ENCODE results near the gene PEAR1.
A peak's percentile ranks its signal among the peaks of the same experiment; 100 is the strongest.

Gene PEAR1

GRCh38 chr1:156859523-156860112 is 33.9 kb upstream of the PEAR1 start:
- no peak for DNase-seq (ENCODE audit: low read depth in 1 of 2, low spot score in 1 of 2)

DNA sequence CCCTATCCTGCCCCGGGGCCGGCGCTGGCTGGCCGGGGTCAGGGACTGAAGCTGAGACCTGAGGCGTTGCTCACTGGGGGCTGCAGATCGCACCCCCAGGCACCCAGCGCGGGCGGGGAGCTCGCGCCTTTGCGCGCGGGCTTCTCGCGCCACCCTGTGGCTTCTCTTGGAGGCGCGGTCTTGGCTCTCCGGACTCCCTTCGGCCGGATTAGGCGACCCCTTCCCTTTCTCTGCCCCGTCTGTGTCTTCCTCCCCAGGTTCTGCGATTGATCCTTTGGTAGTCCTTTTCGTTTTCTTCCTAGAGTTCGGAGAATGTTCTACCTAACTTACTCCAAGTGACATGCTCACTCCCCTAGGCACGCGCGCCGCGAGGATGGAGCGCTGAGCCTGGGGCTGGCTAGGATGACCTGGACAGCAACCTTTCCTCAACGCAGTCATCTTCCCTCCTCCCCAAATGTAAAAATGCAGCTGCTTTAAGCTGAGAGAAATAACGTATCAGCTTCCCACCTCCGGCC is 33.3 kb upstream of the PEAR1 start:
- peak; percentile 32 to 33 for DNase-seq (ENCODE audit: low read depth in 1 of 2, low spot score in 1 of 2)

- DNase-seq (ENCODE audit: low read depth in 1 of 2, low spot score in 1 of 2) = peak in 1 of 2 donors; percentile 32
Observed at GRCh38 chr1:156860628-156861423, 32.7 kb upstream of the PEAR1 start, which contains the start of gene NTRK1. Gene NTRK1 (plus strand): TSS chr1:156860865. CDS start chr1:156860935, 70 bp downstream.

DNA sequence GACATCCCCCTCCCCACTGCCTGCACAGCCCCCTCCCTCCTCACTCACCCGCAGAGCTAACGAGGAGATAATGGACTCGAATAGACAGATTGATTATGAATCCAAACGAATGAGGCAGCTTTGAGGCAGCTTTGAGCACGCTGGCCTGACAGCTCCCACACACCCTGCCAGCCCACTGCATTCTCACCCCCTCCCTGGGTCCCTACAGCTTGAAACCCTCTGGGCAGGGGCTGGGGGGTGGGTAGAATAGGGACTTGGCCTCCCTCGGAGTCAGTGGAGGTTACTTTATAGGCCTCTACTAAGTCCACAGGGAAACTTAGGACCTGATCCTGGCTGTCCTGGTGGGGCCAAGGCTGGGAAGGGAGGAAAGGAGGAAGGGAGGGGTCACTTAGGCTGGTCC is 30.9 kb upstream of the PEAR1 start:
- DNase-seq (ENCODE audit: low read depth in 1 of 2, low spot score in 1 of 2) = no peak

DNA sequence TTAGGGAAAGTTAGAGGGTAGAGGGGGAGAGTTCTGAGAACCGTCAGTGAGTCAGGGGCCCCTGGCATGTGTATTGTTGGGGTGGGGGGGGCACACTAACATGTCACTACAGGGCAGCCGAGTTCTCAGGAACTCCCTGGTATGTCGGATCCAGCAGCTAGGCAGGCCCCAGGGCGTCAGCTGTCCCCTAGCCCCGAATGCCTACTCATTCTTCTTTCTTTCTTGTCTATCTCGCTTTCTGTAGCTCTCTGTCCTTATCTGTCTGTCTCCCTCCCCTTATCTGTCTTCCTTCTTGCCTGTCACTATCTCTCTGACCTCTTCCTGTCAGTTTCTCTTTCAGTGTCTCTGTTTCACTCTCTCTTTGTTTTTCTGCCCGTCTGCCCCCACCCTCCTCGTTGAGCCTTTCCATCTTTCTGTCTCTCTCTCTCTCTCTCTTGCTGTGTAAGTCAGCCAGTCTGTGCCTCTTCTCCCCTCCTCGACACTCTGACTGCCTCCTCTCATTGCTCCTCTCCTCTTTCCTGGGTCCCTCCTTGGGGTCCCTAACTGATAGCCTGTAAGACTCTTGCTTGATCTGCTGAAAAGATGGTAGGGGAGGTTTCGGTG is 30.4 kb upstream of the PEAR1 start:
- DNase-seq (ENCODE audit: low read depth in 1 of 2, low spot score in 1 of 2) = no peak

DNA sequence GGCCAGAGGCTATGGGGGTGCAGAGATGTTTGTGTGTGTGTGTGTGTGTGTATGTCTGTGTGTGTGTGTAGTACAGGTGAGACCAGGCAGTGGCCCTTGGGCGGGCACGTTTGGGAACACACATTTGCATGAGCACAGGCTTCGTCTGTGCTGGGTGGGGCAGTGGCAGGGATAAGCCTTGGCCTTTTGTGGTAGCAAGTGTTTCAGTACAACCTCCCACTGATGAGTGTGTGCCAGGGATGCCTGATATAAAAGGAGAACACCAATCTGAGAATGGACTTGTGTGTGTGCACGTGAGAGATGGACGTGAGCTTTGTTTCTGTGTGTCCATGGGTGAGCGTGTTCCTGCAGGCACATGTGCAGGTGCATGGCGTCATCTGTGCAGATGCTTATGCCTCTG is 29.9 kb upstream of the PEAR1 start:
- no peak for DNase-seq (ENCODE audit: low read depth in 1 of 2, low spot score in 1 of 2)

DNA sequence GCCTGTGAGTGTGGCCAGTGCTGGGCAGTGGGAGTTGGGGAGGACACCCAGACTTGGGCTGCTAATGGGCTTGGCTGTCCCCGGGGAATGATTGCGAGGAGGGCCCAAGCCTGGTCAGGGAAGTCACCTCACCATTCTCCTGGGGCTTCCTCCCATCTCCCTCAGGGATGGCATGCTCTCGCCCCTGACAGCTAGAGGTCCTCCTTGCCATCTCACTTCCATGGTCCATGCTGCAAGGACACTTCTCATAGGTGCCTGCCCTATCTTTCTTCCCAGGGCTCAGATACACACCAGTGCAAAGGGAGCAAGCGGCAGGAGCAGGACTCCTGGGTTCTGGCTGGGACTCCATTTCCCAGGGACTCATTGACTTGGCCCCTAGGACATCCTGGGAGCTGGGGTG is 28.7 kb upstream of the PEAR1 start:
- DNase-seq (ENCODE audit: low read depth in 1 of 2, low spot score in 1 of 2) = no peak

- DNase-seq (ENCODE audit: low read depth in 1 of 2, low spot score in 1 of 2) = no peak
Observed at GRCh38 chr1:156865258-156865657, 28.3 kb upstream of the PEAR1 start.

DNA sequence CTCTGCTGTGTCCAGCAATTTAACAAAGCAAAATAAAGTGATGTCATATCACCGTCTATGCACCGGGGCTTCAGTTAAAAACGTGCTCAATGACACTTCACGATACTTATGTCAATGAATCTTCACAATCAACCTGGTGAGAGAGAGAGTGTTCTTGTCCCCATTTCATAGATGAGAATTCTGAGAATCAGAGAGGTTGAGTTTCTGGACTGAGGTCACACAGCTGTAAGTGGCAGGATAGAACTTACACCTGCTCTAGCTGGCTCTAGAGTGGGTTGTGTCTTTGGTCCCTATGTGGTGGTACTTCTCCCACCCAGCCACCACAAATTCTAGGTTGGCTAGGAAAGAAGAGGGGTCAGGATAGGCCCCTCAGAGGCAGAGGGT is 27.7 kb upstream of the PEAR1 start:
- DNase-seq (ENCODE audit: low read depth in 1 of 2, low spot score in 1 of 2) = no peak

- DNase-seq (ENCODE audit: low read depth in 1 of 2, low spot score in 1 of 2) = no peak
Observed at GRCh38 chr1:156866249-156866909, 27.1 kb upstream of the PEAR1 start.

DNA sequence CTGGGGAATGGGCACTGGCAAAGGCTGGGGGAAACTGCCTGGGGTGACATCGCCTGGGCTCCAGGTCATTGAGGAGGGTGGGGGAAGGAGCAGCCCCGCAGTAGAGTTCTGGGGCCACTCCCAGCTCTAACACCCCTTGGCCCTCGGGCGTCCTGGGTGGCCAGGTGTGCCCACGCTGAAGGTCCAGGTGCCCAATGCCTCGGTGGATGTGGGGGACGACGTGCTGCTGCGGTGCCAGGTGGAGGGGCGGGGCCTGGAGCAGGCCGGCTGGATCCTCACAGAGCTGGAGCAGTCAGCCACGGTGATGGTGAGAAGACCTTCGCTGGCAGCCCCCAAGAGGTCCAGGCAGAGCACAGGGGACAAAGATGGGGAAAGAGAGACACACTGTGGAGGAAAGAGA is 25.2 kb upstream of the PEAR1 start:
- no peak for DNase-seq (ENCODE audit: low read depth in 1 of 2, low spot score in 1 of 2)

- DNase-seq (ENCODE audit: low read depth in 1 of 2, low spot score in 1 of 2) = no peak
Observed at GRCh38 chr1:156869455-156869854, 24.1 kb upstream of the PEAR1 start.

GRCh38 chr1:156873659-156874058 is 19.9 kb upstream of the PEAR1 start:
- no peak for DNase-seq (ENCODE audit: low read depth in 1 of 2, low spot score in 1 of 2)

DNA sequence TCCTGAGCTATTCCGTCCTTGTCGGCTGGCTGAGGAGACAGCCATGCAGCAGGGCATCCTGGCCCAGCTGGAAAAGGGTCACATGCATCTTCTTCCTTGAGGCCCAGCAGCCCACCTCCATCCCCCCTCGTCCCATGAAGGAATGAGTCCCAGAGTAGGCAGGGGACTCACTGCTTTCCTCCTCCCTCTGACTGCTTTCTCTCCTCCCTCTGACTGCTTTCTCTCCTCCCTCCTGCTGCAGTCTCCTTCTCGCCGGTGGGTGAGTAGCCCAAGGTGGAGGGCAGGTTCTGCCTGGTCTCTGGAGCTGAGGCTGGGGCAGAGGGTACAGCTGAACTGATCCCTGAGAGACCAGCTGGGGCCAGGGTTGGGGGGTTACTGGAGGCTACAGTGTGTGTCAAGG is 19.4 kb upstream of the PEAR1 start:
- no peak for DNase-seq (ENCODE audit: low read depth in 1 of 2, low spot score in 1 of 2)

- no peak for DNase-seq (ENCODE audit: low read depth in 1 of 2, low spot score in 1 of 2)
Observed at GRCh38 chr1:156874572-156875340, 18.8 kb upstream of the PEAR1 start.

GRCh38 chr1:156875341-156875615 is 18.2 kb upstream of the PEAR1 start:
- DNase-seq (ENCODE audit: low read depth in 1 of 2, low spot score in 1 of 2) = no peak

DNA sequence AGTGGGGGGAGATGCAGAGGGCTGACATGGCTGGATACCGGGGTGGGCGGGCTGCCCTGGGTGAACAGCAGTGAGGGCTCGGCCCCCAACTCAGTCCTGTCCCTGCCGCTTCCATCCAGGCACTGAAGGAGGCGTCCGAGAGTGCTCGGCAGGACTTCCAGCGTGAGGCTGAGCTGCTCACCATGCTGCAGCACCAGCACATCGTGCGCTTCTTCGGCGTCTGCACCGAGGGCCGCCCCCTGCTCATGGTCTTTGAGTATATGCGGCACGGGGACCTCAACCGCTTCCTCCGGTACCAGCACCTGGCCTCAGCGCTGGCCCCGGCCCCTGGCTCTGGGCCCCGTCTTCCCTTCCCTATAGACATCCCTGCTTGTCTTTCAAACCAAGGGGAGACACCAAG is 17.2 kb upstream of the PEAR1 start:
- DNase-seq (ENCODE audit: low read depth in 1 of 2, low spot score in 1 of 2) = no peak

GRCh38 chr1:156877433-156878170 is 15.9 kb upstream of the PEAR1 start:
- no peak for DNase-seq (ENCODE audit: low read depth in 1 of 2, low spot score in 1 of 2)

- DNase-seq (ENCODE audit: low read depth in 1 of 2, low spot score in 1 of 2) = no peak
Observed at GRCh38 chr1:156879876-156880275, 13.6 kb upstream of the PEAR1 start.

DNA sequence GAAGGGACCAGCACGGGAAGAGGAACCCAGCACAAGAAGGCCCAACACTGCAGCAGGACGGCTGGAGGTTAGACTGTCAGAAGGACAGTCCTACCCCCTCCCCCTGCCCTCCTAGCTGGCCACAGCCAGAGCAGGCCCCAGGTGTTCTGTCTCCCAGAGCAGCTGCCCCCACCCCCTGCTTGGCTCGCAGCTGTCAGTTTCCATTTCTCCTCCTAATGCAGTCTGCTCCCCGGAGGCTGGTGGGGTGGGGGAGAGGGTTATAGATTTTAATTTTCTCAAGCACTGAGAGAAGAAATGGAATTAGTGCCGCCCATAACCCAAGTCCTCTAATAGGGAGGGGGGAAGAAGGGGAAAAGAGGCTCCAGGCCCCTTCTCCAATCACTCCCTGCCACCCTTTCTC is 13.0 kb upstream of the PEAR1 start:
- no peak for DNase-seq (ENCODE audit: low read depth in 1 of 2, low spot score in 1 of 2)

DNA sequence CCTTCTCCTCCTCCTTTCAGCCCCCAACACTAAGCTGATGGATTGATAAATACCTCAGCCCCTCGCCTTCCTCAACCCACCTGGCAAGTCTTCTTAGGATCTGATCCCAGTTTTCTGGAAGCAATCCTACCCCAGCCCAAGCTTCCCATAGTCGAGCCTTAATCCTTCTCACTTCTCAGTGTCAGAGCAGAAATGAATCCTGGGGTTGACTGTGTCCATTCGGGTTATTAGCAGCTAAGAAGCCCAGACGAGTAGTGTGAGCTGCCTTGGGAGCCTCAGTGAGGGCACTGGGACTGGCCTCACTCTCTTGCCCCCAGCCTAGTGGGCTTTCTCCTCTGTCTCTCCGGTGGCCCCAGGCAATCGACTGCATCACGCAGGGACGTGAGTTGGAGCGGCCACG is 12.4 kb upstream of the PEAR1 start:
- no peak for DNase-seq (ENCODE audit: low read depth in 1 of 2, low spot score in 1 of 2)

All from activated CD4-positive, alpha-beta T cell treated with anti-CD3 and anti-CD28 coated beads, Interleukin-2, amount 50 U/mL, for 24 hours (primary cell).